SK-N-SH treated with all-trans-retinoic acid at 6 μM for 48 hours (cell line): Measurements from ENCODE around the gene CENPT.

Experiments
- CREB5 ChIP-seq: fragments of 250-450 bp; sonication (Bioruptor Pico); IDR thresholded peaks from 2 replicates; pipeline ENCODE4 v1.5.1; 2020; ENCODE audit warnings: low read depth, mild to moderate bottlenecking, moderate library complexity
- CSDC2 ChIP-seq: fragments of 250-450 bp; sonication (Bioruptor Pico); IDR thresholded peaks from 2 replicates; pipeline ENCODE4 v1.5.0; 2020; ENCODE audit warnings: mild to moderate bottlenecking, moderate library complexity
- CSRNP3 ChIP-seq: fragments of 250-450 bp; sonication (Bioruptor Pico); IDR thresholded peaks from 2 replicates; pipeline ENCODE4 v1.5.1; 2021; ENCODE audit warnings: mild to moderate bottlenecking, moderate library complexity
- OSR1 ChIP-seq: fragments of 250-450 bp; sonication (Bioruptor Pico); IDR thresholded peaks from 2 replicates; pipeline ENCODE4 v1.8.0; 2022; ENCODE audit warnings: moderate library complexity, mild to moderate bottlenecking, inconsistent platforms
- RARB ChIP-seq: fragments of 250-450 bp; sonication (Bioruptor Pico); IDR thresholded peaks from 2 replicates; pipeline ENCODE4 v1.8.0; 2021; ENCODE audit warnings: mild to moderate bottlenecking, moderate library complexity
- SNAI2 ChIP-seq: fragments of 250-450 bp; sonication (Bioruptor Pico); IDR thresholded peaks from 2 replicates; pipeline ENCODE4 v1.5.0; 2020; ENCODE audit warnings: mild to moderate bottlenecking, moderate library complexity
- TCF4 ChIP-seq: fragments of 250-450 bp; sonication (Bioruptor Pico); IDR thresholded peaks from 2 replicates; pipeline ENCODE4 v1.8.0; 2021; ENCODE audit warnings: mild to moderate bottlenecking, moderate library complexity, borderline replicate concordance
- TF ChIP-seq, protein P1 (sequence below): fragments of 250-450 bp; sonication (Bioruptor Pico); IDR thresholded peaks from 2 replicates; pipeline ENCODE4 v1.8.0; 2020; ENCODE audit warnings: mild to moderate bottlenecking, moderate library complexity, borderline replicate concordance

DNA sequence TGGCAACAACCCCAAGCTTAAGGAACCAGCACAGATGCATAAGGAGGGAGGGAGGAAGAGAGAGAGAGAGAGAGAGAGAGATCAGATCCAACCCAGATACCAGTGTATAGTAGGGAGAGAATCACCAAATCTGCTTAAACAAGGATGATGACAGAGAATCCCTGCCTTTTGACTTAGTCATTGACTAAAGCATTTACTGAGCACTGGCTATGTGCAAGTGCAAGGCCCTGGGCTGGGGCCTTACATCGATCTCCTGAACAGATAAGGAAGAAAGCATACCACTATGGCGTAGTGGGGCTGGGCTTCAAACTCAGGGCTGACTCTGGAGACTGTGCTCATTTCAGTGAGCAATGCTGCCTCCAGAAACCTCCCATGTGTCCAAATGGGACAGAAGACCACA, 25.0 kb downstream of the CENPT start:
- no peak for TF ChIP-seq OSR1 (CRISPR knock-in tag)
- no peak for TF ChIP-seq CSDC2 (CRISPR knock-in tag)
- no peak for TF ChIP-seq SNAI2 (CRISPR knock-in tag)
- TF ChIP-seq CSRNP3: no peak
- TF ChIP-seq, protein P1, sequence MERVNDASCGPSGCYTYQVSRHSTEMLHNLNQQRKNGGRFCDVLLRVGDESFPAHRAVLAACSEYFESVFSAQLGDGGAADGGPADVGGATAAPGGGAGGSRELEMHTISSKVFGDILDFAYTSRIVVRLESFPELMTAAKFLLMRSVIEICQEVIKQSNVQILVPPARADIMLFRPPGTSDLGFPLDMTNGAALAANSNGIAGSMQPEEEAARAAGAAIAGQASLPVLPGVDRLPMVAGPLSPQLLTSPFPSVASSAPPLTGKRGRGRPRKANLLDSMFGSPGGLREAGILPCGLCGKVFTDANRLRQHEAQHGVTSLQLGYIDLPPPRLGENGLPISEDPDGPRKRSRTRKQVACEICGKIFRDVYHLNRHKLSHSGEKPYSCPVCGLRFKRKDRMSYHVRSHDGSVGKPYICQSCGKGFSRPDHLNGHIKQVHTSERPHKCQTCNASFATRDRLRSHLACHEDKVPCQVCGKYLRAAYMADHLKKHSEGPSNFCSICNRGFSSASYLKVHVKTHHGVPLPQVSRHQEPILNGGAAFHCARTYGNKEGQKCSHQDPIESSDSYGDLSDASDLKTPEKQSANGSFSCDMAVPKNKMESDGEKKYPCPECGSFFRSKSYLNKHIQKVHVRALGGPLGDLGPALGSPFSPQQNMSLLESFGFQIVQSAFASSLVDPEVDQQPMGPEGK: no peak
- no peak for TF ChIP-seq TCF4 (CRISPR knock-in tag)
- TF ChIP-seq RARB (CRISPR knock-in tag): no peak
- TF ChIP-seq CREB5 (CRISPR knock-in tag): no peak
